T1000 (cell line): ENCODE data around the gene MRNIP.
"Not testable (repeated sequence)": the region's sequence is repeated elsewhere in the genome, so short reads cannot be mapped to it uniquely, and the experiment has no call there.

Experiments
- DNase-seq: peaks from one replicate; lab custom pipeline; 2025; ENCODE audit warnings: mixed read lengths; lab: John Stamatoyannopoulos, UW

Gene MRNIP

GRCh38 chr5:179871533-179871932 is 12.9 kb upstream of the MRNIP start:
- not testable (repeated sequence) for DNase-seq

DNA sequence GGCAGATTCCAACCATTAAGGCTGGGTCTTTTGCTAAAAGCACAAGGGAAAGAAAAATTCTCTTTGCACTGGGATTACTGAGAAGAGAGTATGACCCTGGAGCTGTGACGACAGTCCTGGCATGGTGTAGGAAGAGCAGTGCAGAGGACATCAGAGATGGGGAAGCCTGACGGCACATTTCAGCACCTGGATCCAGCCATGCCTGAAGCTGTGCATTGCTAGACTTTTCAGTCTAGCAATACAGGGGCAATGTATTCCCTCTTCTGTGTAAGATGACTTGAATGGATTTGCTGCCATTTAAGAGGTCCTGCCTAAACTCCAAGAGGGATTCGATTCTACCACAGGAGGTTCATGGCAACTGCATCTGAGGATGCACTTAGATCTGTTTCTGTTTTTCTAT is 12.3 kb upstream of the MRNIP start:
- DNase-seq: no peak

- DNase-seq: no peak
Measured at GRCh38 chr5:179870403-179870903, 11.8 kb upstream of the MRNIP start.

- DNase-seq: no peak
Measured at GRCh38 chr5:179869641-179870402, 11.2 kb upstream of the MRNIP start.

DNA sequence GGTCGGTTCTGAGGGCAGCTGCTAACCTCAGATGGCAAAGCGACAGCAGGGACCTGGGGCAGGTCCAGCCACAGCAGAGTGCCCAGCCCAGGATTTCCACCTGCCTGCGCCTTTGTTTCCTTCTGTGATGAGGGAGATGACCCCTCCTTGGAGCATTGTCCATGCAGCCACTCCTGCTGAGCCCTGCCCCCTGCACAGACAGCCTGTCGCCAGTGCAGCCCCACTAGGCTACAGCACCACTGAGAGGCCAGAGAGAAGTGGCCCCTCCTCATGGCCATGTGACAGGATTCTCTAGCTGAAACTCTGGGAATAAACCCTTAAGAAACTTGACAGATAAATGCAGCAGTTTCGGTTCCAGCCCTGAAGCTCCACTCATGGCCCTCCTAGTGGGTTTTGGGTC is 10.5 kb upstream of the MRNIP start:
- DNase-seq: no peak

- no peak for DNase-seq
Measured at GRCh38 chr5:179868541-179868940, 9.9 kb upstream of the MRNIP start.

DNA sequence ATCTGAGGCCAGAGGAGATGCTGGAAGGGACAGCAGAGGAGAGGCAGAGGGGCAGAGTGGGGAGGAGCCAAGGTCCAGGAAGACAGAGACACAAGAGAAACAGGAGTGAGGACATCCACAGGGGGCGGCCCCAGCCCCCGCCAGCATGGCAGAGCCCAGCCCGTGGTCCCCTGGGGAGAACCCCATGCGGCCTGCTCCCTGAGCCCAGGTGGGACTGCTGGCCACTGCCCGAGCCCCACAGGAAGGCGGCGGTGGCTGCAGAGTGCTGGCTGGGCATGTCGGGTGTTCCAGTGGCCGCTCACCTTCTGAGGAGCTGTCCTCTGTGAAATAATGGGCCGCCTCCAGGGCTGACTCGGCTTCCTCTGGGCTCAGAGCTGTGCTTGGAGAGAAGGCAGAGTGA is 8.9 kb upstream of the MRNIP start:
- no peak for DNase-seq

DNA sequence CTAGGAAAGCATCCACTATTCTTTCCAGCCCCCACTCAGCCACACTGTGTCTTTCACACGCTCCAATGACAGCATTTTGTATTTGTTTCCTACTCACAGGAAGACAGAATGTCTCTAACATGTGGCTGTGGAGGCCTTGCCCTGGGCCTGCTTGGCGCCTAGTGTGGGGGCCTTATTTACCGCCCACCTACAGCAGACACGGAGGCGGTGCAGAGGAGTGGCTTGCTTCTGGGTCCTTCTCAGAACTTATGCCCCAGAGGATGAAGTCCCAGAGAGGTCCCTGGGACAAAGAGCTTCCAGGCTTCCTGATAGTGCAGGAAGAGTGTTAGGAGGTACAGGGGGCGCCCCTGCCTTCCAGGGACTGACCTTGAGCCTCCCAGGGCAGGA is 8.5 kb upstream of the MRNIP start:
- no peak for DNase-seq

GRCh38 chr5:179866241-179867078 is 7.8 kb upstream of the MRNIP start:
- no peak for DNase-seq

DNA sequence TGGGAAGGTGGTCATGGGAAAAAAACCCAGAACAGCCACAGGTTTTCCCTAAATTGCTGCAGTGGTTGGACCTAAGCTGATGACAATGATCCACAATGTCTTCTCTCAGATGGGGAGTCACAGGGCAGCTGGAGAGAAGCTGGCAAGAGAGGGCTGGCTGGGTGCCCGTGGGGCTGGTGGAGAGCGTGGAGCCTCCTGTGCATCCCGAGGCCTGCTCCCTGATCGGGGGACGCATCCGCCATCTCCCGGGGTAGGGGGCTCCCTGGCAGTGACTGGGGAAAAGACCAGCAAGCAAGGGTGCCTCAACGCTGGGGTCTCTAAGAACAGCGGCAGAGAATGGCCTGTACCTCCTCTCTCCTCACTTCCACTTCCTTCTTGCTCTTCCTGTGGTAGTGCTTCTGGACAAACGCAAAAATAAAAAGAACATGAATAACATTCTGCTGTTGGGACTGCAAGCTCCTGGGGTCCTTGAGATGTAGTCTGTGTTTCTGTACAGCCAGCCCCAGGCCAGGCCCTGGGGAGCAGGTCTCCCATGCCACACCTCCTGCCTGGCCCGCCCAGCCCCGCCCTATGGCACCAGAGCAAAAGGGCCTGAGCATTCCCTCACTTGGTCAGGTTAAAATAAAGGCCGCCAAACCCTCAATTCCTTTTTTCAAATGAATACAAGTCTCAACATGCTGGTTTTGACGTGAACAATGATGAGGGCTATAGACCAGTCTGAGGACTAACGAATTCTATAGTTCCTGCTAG is 7.0 kb upstream of the MRNIP start:
- no peak for DNase-seq

DNA sequence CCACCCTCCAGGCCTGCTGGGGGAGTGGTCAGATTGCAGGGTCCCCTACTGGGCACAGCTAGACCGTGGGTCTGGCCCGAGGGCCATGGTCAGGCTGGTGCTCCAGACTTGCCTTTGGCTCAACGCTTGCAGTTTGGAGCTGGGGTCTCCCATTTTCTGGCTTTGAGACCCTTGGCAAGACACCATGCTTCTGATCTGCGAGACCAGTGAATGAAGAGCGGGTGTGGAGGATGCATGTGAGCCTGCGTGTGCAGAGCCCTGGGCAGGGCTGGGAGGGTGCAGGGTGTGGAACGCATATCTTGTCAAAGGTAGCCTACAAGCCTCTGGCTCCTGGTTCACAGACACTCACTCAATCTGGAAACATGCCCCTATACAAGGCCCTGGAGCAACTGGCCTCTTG is 6.1 kb upstream of the MRNIP start:
- DNase-seq: no peak

DNA sequence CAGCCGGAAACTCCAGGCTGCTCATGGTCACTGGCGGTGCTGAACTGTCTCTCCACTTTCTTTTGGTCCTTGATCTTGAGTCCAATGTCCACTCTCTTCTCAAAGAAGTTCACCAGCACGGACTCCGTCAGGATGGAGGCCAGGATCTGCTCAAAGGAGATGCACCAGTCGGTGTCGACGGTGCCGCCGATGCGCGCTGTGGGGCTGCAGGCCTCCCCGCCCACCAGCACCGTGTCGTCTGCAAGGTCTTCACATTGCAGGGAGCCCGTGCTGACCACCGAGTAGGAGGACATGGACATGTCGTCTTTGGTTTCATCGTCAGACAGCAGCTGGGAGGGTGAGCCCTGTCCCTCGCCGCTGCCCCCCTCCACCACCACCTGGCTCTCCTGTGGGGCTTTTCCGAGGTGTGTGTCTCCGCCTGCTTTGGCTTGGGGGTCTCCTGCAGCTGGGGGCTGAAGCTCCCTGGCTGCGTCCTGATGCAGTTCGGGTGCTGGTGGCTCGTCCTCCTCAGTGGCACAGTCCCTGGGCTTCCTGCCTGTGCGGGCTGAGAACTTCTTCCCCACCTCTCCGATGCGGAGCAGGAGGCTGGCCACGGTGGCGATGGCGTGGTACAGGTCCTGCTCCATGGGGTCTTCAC is 5.0 kb upstream of the MRNIP start:
- DNase-seq: no peak

DNA sequence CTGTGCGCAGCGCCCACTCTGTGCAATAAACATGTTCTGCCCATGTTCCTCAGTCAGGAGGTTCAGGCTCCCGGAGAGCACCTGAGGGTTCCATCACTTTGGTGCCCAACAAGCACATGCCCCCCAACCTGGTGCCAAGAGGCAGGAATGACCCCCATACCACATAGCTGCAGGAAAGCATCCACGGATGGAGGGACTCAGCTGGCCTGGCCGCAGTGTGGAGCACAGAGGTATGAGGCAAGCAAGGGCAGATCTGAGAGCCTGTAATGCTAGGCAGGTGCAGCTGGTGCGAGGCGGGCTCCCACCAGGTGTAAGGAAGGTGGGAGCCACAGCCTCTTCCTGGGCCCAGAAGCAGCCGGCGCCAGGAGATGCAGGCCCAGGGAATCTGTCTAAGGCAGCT is 4.3 kb upstream of the MRNIP start:
- no peak for DNase-seq

- no peak for DNase-seq
Measured at GRCh38 chr5:179862296-179862695, 3.7 kb upstream of the MRNIP start.

DNA sequence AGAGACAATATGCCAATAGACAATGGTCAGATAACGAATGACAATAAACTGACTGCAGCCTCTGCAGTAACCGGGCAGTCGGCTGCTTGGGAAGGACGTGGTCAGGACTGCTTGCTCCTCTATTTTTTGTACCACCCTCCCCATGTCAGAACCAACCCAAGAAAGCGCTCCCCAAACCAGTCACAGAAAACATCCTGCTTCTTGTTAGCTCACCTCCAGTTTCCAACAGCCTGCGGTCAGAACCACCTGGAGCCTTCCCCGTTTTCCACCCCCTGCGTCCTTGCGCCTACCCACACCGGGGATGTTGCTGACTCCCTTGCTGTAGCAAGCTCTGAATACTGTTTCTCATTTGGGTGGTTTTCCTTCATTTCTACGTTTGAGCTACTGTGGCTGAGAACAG is 1.7 kb upstream of the MRNIP start:
- DNase-seq: no peak

DNA sequence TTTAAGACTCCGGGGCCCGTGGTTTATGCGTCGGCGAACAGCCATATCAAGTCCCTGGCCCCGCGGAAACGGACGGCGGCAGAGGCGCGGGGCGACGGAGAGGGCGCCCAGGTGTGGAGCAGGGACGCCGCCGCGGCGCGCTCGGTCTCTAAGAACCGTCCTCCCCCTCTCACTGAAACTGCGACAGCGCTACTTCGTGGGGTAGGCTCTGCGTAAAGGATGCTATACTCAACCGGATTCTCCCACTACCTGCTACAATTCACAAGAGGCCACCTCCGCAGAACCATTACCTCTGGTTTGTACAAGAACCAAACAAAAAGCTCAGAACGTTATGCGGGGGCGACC is 404 bp downstream of the MRNIP start:
- no peak for DNase-seq

DNA sequence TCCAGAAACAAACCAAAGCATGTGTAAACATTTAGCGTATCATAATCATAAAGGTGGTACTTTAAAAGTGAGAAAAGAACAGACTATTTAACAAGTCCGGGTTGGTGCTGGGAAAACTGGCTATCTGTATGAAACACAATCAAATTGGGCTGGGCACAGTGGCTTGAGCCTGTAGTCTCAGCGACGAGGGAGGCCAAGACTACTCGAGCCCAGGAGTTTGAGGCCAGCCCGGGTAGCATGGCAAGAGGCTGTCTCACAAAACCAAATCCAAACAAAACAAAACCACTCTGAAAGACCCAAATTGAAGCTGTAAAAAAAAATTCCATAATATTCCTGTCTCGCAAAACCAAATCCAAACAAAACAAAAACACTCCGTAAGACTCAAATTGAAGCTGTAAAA is 4.3 kb downstream of the MRNIP start:
- DNase-seq: no peak

DNA sequence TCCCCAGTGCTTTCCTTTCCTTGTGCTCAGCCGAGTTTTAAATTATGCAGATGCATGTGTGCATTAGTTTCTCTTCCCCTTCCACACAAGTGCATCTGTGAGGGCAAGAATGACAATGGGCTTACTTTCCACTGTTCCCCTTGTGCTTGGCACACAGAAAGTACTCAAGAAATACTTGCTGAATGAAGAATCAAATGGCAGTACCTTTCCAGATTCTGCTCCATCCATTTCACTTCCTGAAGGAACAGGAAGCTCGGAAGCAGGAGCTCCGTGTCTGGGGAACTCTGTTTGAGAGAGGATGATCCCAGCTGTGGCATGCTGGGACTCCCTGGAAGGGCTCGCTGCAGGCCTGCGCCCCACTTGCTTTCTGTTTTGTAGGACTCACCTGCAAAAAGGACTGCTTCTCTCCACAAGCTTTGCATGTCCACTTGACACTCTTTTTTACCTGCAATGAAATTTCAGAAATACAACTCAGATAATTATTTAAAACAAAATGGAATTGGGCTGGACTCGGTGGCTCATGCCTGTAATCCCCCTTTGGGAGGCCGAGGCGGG is 5.5 kb downstream of the MRNIP start:
- no peak for DNase-seq

DNA sequence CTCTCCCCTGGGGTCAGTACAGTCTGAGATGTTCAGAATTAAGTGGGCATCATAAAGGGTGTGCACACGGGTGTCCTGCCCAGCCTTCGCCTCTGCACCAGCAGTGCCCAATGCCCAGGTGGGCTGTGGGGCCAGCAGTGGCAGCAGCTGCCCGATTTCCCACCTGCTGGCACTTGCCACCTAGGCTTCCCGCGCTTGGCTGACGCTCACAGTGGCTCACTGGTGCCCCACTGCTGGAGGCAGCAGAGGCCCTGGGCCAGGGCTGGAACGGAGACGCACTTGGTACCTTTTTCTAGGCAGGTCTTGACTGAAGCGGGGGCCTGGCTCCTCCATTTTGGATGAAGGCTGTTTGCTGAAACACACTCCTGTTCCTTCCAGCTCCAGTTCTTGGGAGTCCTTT is 17.0 kb downstream of the MRNIP start:
- no peak for DNase-seq

DNA sequence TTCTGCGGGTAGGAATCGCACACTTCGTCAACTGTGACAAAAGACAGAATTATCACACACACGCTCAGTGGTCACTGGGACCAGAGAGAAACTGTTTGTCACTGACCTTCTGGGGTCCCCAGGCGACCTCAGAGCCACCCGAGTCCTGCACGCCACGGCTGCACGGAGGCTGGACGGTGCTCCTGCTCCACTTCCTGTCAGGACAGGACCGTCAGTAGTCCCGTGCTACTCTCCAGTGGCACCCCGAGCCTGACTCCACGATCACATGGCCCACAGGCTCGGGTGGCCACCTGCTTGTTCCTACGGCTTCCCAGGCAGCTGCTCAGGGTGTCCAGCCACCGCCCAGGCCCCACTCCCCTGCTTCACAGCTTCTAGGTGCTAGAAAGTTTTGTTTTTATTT is 17.9 kb downstream of the MRNIP start:
- DNase-seq: no peak

GRCh38 chr5:179840321-179840720 is 18.3 kb downstream of the MRNIP start:
- DNase-seq: no peak
